Mesodermal cell (in vitro differentiated cells): ENCODE results near the gene TNNI2.
"Not testable (repeated sequence)": the region's sequence is repeated elsewhere in the genome, so short reads cannot be mapped to it uniquely, and the experiment has no call there.

ENCODE experiments used
- H3K27ac ChIP-seq: 2 replicates; pipeline ENCODE4 v1.7.0; 2013; ENCODE audit warnings: mild to moderate bottlenecking, low read depth, low read length, moderate library complexity; ENCODE audit not compliant: severe bottlenecking
- H3K36me3 ChIP-seq: 2 replicates; pipeline ENCODE4 v1.7.1; 2013; ENCODE audit warnings: mild to moderate bottlenecking, low read length, moderate library complexity; ENCODE audit not compliant: control insufficient read depth, insufficient read depth
- H3K4me1 ChIP-seq: one replicate; pipeline ENCODE4 v1.7.1; 2013; ENCODE audit warnings: mild to moderate bottlenecking, low read length; ENCODE audit not compliant: insufficient read depth, control insufficient read depth, poor library complexity, severe bottlenecking
- H3K4me3 ChIP-seq: 2 replicates; pipeline ENCODE4 v1.7.0; 2013; ENCODE audit warnings: low read length, control low read depth, mild to moderate bottlenecking; ENCODE audit not compliant: insufficient read depth, poor library complexity, severe bottlenecking; ENCODE audit errors: extremely low read depth
- H3K9me3 ChIP-seq: 2 replicates; pipeline ENCODE4 v1.7.1; 2013; ENCODE audit warnings: mild to moderate bottlenecking, low read length, moderate library complexity; ENCODE audit not compliant: control insufficient read depth
- WGBS, 2 experiments: methylation state at CpG; one replicate each; pipeline ENCODE4 v1.1.5; 2013; ENCODE audit warnings: missing lambda C conversion rate in 2 of 2; ENCODE audit not compliant: insufficient coverage in 2 of 2; 5-methylcytosine and 5-hydroxymethylcytosine counted together

The TNNI2 gene

DNA sequence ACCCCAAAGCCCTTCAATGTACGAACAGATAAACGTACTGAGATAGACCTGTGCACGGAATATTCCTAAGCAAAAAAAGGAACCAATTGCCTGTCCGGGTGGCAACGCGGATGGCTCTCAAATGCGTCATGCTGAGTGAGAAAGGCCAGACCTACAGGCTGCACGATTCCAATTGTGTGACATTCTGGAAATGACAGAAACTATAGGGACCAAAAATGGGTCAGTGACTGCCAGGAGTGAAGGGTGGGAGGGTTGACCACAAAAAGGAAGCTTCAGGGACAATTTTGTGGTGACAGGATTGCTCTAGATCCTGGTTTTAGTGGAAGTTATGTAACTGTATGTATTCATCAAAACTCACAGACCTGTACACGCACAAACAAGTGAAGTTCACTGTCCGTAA lies 28.0 kb upstream of the TNNI2 start:
- Histone ChIP-seq H3K36me3 (no peaks in the 10 kb centered on the region), H3K4me1 (no peaks in the 10 kb centered on the region), H3K4me3 (no peak overlapping the region), H3K27ac (no peak overlapping the region), H3K9me3 (peaks cover 5% of the 10 kb centered on the region)
- WGBS, 2 experiments: 90 to 94% methylated on average over 8 to 10 of the region's 10 CpGs

GRCh38 chr11:1812274-1812673 lies 26.5 kb upstream of the TNNI2 start:
- H3K9me3 ChIP-seq: peaks cover 5% of the 10 kb centered on the region
- no peaks in the 10 kb centered on the region for H3K36me3 ChIP-seq
- H3K4me1 ChIP-seq: no peaks in the 10 kb centered on the region
- WGBS, 2 experiments: 76 to 94% methylated on average over 4 to 5 of the region's 5 CpGs
- H3K27ac ChIP-seq: no peak overlapping the region
- no peak overlapping the region for H3K4me3 ChIP-seq

DNA sequence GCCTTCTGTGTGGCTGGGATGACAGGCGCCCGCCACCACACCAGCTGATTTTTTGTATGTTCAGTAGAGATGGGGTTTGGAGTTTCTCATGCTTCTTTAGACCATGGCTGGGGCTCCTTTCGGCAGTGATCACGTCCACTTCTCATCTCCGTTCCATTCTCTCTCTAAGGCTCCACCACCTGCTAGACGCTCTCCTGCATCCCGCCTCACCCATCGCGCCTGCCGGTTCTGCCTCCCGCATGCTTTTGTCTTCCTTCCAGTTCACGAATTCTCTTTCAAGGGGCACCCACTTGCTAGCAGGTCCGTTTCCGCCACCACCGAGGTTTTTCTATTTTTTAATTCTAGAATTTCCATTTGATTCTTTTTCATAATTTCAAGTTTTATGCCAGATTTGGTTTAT lies 26.0 kb upstream of the TNNI2 start:
- 93 to 98% methylated on average over 6 to 12 of the region's 15 CpGs for WGBS, 2 experiments
- H3K36me3 ChIP-seq: no peaks in the 10 kb centered on the region
- no peaks in the 10 kb centered on the region for H3K4me1 ChIP-seq
- no peak overlapping the region for H3K4me3 ChIP-seq
- no peak overlapping the region for H3K27ac ChIP-seq
- H3K9me3 ChIP-seq: peaks cover 6% of the 10 kb centered on the region

DNA sequence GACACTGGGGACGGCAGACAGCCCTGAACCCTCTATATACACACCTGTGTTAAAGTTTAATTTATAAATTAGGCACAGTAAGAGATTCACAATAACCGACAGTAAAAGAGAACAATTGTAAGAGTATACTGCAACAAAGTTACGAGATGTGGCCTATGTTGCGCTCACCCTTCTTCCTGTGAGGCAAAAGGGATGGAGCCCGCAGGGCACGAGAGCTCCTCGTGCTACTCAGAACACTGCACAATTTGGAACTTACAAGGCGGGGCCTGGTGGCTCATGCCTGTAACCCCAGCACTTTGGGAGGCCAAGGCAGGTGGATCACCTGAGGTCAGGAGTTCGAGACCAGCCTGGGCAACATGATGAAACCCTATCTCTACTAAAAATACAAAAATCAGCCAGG lies 25.4 kb upstream of the TNNI2 start:
- H3K4me1 ChIP-seq, H3K36me3 ChIP-seq, H3K4me3 ChIP-seq, H3K27ac ChIP-seq: not testable (repeated sequence)
- 88 to 94% methylated on average over 7 of the region's 9 CpGs for WGBS, 2 experiments
- H3K9me3 ChIP-seq: peaks cover 11% of the 10 kb centered on the region

DNA sequence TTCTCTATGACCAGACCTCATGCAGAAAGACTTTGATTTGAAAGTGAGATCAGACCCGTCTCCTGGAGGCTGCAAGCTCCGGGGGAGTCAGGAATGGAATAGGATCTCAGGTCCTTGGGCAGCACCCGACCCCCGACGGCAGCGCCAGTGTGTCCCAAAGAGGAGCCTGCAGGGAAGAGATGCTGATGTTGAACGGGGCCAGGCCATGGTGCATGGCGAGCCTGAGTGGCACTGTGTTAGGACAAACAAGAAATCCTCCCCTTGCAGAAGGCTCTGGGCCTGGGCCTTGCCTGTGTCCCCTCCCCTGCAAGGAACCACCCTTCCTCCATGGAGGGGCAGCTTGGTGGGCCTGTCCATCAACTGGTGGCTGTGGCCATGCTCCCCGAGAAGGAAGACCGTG lies 24.1 kb upstream of the TNNI2 start:
- peaks cover 22% of the 10 kb centered on the region for H3K9me3 ChIP-seq
- no peaks in the 10 kb centered on the region for H3K4me1 ChIP-seq
- WGBS, 2 experiments: 90 to 92% methylated on average over 9 to 10 of the region's 10 CpGs
- H3K27ac ChIP-seq: no peak overlapping the region
- no peak overlapping the region for H3K4me3 ChIP-seq
- no peaks in the 10 kb centered on the region for H3K36me3 ChIP-seq

GRCh38 chr11:1815311-1815710 lies 23.5 kb upstream of the TNNI2 start:
- Histone ChIP-seq H3K27ac (no peak overlapping the region), H3K4me1 (peaks cover 2% of the 10 kb centered on the region), H3K36me3 (no peaks in the 10 kb centered on the region), H3K9me3 (peaks cover 22% of the 10 kb centered on the region), H3K4me3 (no peak overlapping the region)
- WGBS, 2 experiments: 85 to 92% methylated on average over 8 of the region's 8 CpGs

DNA sequence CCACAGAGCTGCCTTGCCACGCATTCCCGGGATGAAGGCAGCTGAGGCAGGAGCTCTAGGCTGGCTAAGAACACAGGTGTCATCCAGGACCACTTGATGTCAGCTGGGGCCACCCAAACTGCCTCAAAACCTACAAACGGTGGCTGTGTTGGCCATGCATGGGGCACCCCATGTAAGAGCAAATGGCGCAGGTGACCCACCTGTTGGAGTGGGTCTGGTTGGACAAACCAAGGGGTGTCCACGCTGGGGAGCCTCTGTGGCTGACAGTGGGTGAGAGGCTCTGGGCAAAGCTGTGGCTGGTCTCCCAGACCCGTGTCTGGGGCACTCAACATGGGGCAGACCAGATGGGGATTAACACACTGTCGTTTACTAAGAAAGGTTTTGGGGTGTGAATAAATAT lies 23.0 kb upstream of the TNNI2 start:
- WGBS, 2 experiments: 87 to 95% methylated on average over 6 to 7 of the region's 7 CpGs
- H3K36me3 ChIP-seq: no peaks in the 10 kb centered on the region
- H3K9me3 ChIP-seq: peaks cover 22% of the 10 kb centered on the region

GRCh38 chr11:1817000-1817399 lies 21.8 kb upstream of the TNNI2 start:
- no peak overlapping the region for H3K27ac ChIP-seq
- no peak overlapping the region for H3K4me3 ChIP-seq
- WGBS, 2 experiments: 96 to 100% methylated on average over 1 to 4 of the region's 5 CpGs
- peaks cover 10% of the 10 kb centered on the region for H3K4me1 ChIP-seq
- H3K36me3 ChIP-seq: no peaks in the 10 kb centered on the region
- H3K9me3 ChIP-seq: peaks cover 22% of the 10 kb centered on the region

More for the DNA sequence above, 23.0 kb upstream of the TNNI2 start:
- Histone ChIP-seq H3K27ac (no peak overlapping the region), H3K4me3 (no peak overlapping the region), H3K4me1 (peaks cover 6% of the 10 kb centered on the region)

- Histone ChIP-seq H3K4me1 (peaks cover 10% of the 10 kb centered on the region), H3K36me3 (no peaks in the 10 kb centered on the region), H3K9me3 (peaks cover 22% of the 10 kb centered on the region), H3K27ac (no peak overlapping the region), H3K4me3 (no peak overlapping the region)
- 60 to 83% methylated on average over 1 of the region's 1 CpG for WGBS, 2 experiments
Observed at GRCh38 chr11:1817511-1817910, 21.3 kb upstream of the TNNI2 start.

DNA sequence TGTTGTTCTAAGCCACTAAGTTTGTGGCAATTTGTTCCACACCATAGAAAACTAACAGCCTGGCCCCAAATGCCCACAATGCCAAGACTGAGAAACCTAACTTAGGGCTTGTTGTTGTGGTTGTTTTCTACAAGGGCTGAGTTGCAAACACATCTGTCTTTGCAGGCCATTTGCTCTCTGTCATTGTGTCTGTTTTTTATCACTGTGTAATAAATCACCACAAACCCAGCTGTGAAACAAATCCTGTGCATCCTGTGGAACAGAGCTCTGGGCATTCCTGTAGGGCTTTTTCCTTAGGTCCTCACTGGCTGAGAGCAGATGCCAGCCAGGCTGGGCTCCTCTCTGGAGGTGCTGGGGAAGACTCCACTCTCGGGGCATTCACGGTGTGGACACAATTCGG lies 19.7 kb upstream of the TNNI2 start:
- no peak overlapping the region for H3K27ac ChIP-seq
- 83 to 91% methylated on average over 3 of the region's 3 CpGs for WGBS, 2 experiments
- H3K4me3 ChIP-seq: no peak overlapping the region

DNA sequence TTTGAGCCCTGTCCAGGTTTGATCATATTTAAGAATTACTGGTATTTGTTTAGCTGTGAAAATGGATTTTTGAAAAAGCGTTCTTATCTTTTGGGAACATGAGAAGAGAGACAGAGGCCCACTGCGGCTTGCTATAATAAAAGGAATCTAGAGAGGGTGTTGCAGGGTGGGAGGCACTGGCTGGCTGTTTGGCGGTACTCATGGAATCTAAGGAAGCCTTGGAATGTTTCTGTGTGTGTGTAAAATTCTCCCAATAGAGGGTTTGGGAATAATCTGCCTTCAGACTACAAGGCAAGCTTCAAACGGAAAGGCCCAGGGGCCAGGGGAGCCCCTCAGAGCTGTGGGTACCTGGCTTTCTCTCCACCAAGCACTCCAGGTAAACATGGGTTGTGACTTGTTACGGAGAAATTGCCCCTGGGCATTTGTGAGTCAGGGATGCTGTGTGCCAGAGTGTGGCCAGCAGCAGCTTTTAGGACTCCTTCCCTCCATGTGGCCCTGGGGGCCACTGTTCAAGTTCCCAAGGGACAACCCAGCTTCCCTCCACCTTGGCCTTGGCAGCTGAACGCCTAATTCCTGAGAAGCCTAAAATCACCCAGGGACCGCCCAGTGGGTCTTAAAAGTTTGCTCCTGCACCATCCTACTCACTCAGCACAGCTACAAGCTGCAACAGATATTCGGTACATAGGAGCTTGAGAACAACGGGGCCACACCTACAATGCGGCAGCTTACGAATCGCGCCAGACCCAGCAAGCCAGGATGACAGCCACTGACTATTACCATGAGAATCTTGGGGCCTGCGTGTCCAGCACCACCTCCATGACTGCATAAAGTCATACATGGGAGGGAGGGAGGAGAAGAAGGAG lies 18.1 kb upstream of the TNNI2 start:
- Histone ChIP-seq H3K4me3 (no peak overlapping the region), H3K27ac (no peak overlapping the region), H3K36me3 (no peaks in the 10 kb centered on the region), H3K4me1 (peaks cover 10% of the 10 kb centered on the region), H3K9me3 (peaks cover 22% of the 10 kb centered on the region)
- 90 to 92% methylated on average over 11 to 13 of the region's 14 CpGs for WGBS, 2 experiments

More for the DNA sequence above, 19.7 kb upstream of the TNNI2 start:
- H3K4me1 ChIP-seq: peaks cover 10% of the 10 kb centered on the region
- H3K36me3 ChIP-seq: no peaks in the 10 kb centered on the region
- peaks cover 22% of the 10 kb centered on the region for H3K9me3 ChIP-seq
